ENCODE data around the gene RFC1. TPM values are rescaled to one million over a fixed set of nuclear protein-coding genes. Genes with fewer than 3 reads are reported as not detected.

Gene RFC1
- total RNA-seq, 1 donor from 2014 or later = 68.5 TPM

GRCh38 chr4:39255871-39256270, 110.3 kb downstream of the RFC1 start:
- intact Hi-C loops (cut with micrococcal nuclease) = no loop called here

GRCh38 chr4:39255266-39255665, 110.9 kb downstream of the RFC1 start:
- intact Hi-C loops (cut with micrococcal nuclease) = no loop called here

- intact Hi-C loops (cut with micrococcal nuclease) = no loop called here
Observed at GRCh38 chr4:39243462-39243861, 122.7 kb downstream of the RFC1 start.

Other genes with a start within 250 kb of the RFC1 start
- gene WDR19, start 183.8 kb downstream of the RFC1 start, total RNA-seq = 7.3 and 9.1 TPM in 2 replicates
- not detected in 2 replicates for gene KLB, start 40.6 kb upstream of the RFC1 start, total RNA-seq
- gene RPL9, start 92.6 kb upstream of the RFC1 start, total RNA-seq = 1,381 and 1,435 TPM in 2 replicates
- 14.3 and 16.5 TPM in 2 replicates for gene LIAS, start 92.7 kb upstream of the RFC1 start, total RNA-seq
- 24.2 and 25.9 TPM in 2 replicates for gene UGDH, start 161.1 kb upstream of the RFC1 start, total RNA-seq